K562 (cell line): ENCODE results near the gene C1orf167. TPM values are rescaled to one million over a fixed set of nuclear protein-coding genes. Genes with fewer than 3 reads are reported as not detected.
A peak's percentile ranks its signal among the peaks of the same experiment; 100 is the strongest.

Experiments
- ATAC-seq: fragments of 200-7000 bp; cut with Tn5 transposase; 3 replicates; pipeline ENCODE4 v1.9.1; 2020; ENCODE audit warnings: moderate library complexity
- BruUV-seq: library from RNA; stranded (reverse); fragments of 400-500 nt; replicated peaks from 2 replicates; lab custom pipeline; 2021; lab: Mats Ljungman, UMichigan
- CTCF ChIA-PET: fragments of 300-600 bp; formaldehyde crosslinking; extraction: SDS; loops from one replicate; lab custom pipeline; 2021; ENCODE audit warnings: low intra/inter-chr PET ratio; lab: Yijun Ruan, JAX
- POLR2A ChIA-PET: fragments of 300-600, 350-650 bp; sonication (Branson Sonifier 250); formaldehyde crosslinking; extraction: SDS; loops from one replicate; lab custom pipeline; 2021; ENCODE audit warnings: antibody characterized with exemption, inconsistent platforms; lab: Yijun Ruan, JAX
- DNase-seq, 4 experiments: peaks; one replicate each; pipeline versions ENCODE4 v3.0.0 to v3.0.0-alpha.2; 2011 to 2018; ENCODE audit warnings: low spot score in 3 of 4, mixed read lengths in 3 of 4; ENCODE audit errors: extremely low read depth in 1 of 4
- FAIRE-seq: peaks from 2 replicates; lab custom pipeline; 2011; peaks lifted over from hg19 to GRCh38; lab: Jason Lieb, UNC
- H2AFZ ChIP-seq: 2 replicates; pipeline ENCODE4 v1.6.0; 2011; ENCODE audit warnings: low read depth, low read length, control low read depth, inconsistent platforms
- H3K27ac ChIP-seq: fragments of 200-600 bp; 3 replicates; pipeline ENCODE4 v1.8.0; 2011; ENCODE audit warnings: low read depth, mild to moderate bottlenecking, control low read depth, inconsistent platforms, low read length, moderate library complexity, mixed read lengths; ENCODE audit errors: extremely low read depth
- H3K27me3 ChIP-seq, 2 experiments: fragments of 300-600 bp in 1 of 2; 2 replicates in 1 of 2; 3 replicates in 1 of 2; pipeline versions ENCODE4 v1.6.0 to v1.8.0; 2011; ENCODE audit warnings: inconsistent platforms in 2 of 2, low read length in 2 of 2, mild to moderate bottlenecking in 1 of 2, mixed read lengths in 1 of 2, moderate library complexity in 1 of 2; ENCODE audit not compliant: control insufficient read depth in 2 of 2, insufficient read depth in 2 of 2
- H3K36me3 ChIP-seq: fragments of 300-600 bp; 3 replicates; pipeline ENCODE4 v1.8.0; 2011; ENCODE audit warnings: mild to moderate bottlenecking, low read length, inconsistent platforms; ENCODE audit not compliant: control insufficient read depth, insufficient read depth
- H3K4me1 ChIP-seq, 2 experiments: fragments of 200-600 bp in 1 of 2; replicated peaks in 1 of 2; 2 replicates in 1 of 2; 3 replicates in 1 of 2; pipeline versions ENCODE4 v1.5.1 to v1.8.0; 2011; ENCODE audit warnings: inconsistent platforms in 2 of 2, low read length in 2 of 2, mild to moderate bottlenecking in 1 of 2, mixed read lengths in 1 of 2, moderate library complexity in 1 of 2; ENCODE audit not compliant: control insufficient read depth in 2 of 2, insufficient read depth in 2 of 2
- H3K4me2 ChIP-seq: 2 replicates; pipeline ENCODE4 v1.6.1; 2011; ENCODE audit warnings: low read length, control low read depth, inconsistent platforms, mixed read lengths; ENCODE audit not compliant: insufficient read depth
- H3K4me3 ChIP-seq: fragments of 200-600 bp; sonication (generic), shearing (Covaris generic); 2 replicates; pipeline ENCODE4 v1.5.1; 2016; ENCODE audit warnings: control low read depth, inconsistent platforms
- H3K79me2 ChIP-seq: fragments of 200-600 bp; 3 replicates; pipeline ENCODE4 v1.8.0; 2011; ENCODE audit warnings: low read length, inconsistent platforms; ENCODE audit not compliant: control insufficient read depth, insufficient read depth
- H3K9ac ChIP-seq, 2 experiments: 2 replicates each; pipeline versions ENCODE4 v1.6.0 to v1.6.1; 2011; ENCODE audit warnings: low read depth in 2 of 2, low read length in 2 of 2, control low read depth in 1 of 2, inconsistent platforms in 1 of 2, mild to moderate bottlenecking in 1 of 2, mixed read lengths in 1 of 2; ENCODE audit not compliant: insufficient read depth in 1 of 2
- H3K9me1 ChIP-seq: one replicate; pipeline ENCODE4 v1.6.0; 2011; ENCODE audit warnings: inconsistent platforms, mild to moderate bottlenecking, low read length, moderate library complexity; ENCODE audit not compliant: control insufficient read depth, insufficient read depth
- H3K9me3 ChIP-seq: replicated peaks from 2 replicates; pipeline ENCODE4 v1.5.1; 2011; ENCODE audit warnings: low read depth, low read length, inconsistent platforms; ENCODE audit not compliant: control insufficient read depth, insufficient read depth
- H4K20me1 ChIP-seq: replicated peaks from 2 replicates; pipeline ENCODE4 v1.6.1; 2011; ENCODE audit warnings: low read length, inconsistent platforms, mixed read lengths; ENCODE audit not compliant: control insufficient read depth, insufficient read depth
- BRD4 ChIP-seq: fragments of 200-600 bp; sonication (generic); IDR thresholded peaks from 2 replicates; pipeline ENCODE4 v1.6.1; 2017; ENCODE audit warnings: inconsistent platforms
- FOXA3 ChIP-seq, 2 experiments: fragments of 450-650 bp in 1 of 2; sonication (generic) in 1 of 2; formaldehyde crosslinking; IDR thresholded peaks in 1 of 2; conservative IDR thresholded peaks in 1 of 2; 2 replicates each; pipeline versions ENCODE4 v1.4.0 to v1.8.0; 2020 to 2022; ENCODE audit warnings: mild to moderate bottlenecking in 2 of 2, missing genetic modification reagents in 1 of 2
- FOXK1 ChIP-seq: sonication (generic); formaldehyde crosslinking; IDR thresholded peaks from 2 replicates; pipeline ENCODE4 v1.8.0; 2022; ENCODE audit warnings: missing genetic modification reagents, mild to moderate bottlenecking, borderline replicate concordance
- ZNF121 ChIP-seq: sonication (generic); formaldehyde crosslinking; conservative IDR thresholded peaks from 2 replicates; pipeline ENCODE4 v1.8.0; 2022; ENCODE audit warnings: missing genetic modification reagents
- ZNF124 ChIP-seq: sonication (generic); formaldehyde crosslinking; IDR thresholded peaks from 2 replicates; pipeline ENCODE4 v1.8.1; 2022; ENCODE audit warnings: missing genetic modification reagents
- ZNF239 ChIP-seq: fragments of 250-450 bp; sonication (Bioruptor Pico); IDR thresholded peaks from 2 replicates; pipeline ENCODE4 v1.4.0; 2020; ENCODE audit warnings: mild to moderate bottlenecking
- ZNF696 ChIP-seq: fragments of 250-450 bp; sonication (Bioruptor Pico); conservative IDR thresholded peaks from 2 replicates; pipeline ENCODE4 v1.4.0; 2020; ENCODE audit warnings: mild to moderate bottlenecking, moderate library complexity
- WGBS: fragments of 100-300 bp; shearing (Covaris generic); methylation state at CpG from one replicate; pipeline ENCODE4 v1.1.6; 2016; ENCODE audit warnings: low coverage, mixed read lengths; ENCODE audit not compliant: insufficient coverage; ENCODE audit errors: missing lambda C conversion rate; 5-methylcytosine and 5-hydroxymethylcytosine counted together
- in situ Hi-C: fragments of 300-500 bp; cut with MboI; formaldehyde crosslinking; loops from 4 replicates; pipeline ENCODE4 v1.15.0; 2018; ENCODE audit warnings: inconsistent platforms, mixed read lengths
- intact Hi-C: fragments of 100-400 bp; cut with micrococcal nuclease; formaldehyde crosslinking; loops from 2 replicates; pipeline ENCODE4 v1.14.2; 2022
- polyA plus RNA-seq, 8 experiments: library from polyadenylated mRNA; depleted of rRNA in 4 of 8; stranded (reverse) in 5 of 8; unstranded in 3 of 8; fragments of >200 nt; fragmentation: Nextera tagmentation in 2 of 8; fragmentation: Illumina TruSeq in 1 of 8; extraction: Ambion mirVana in 2 of 8; extraction: Trizol in 1 of 8; gene quantifications; 2 replicates each; pipeline versions ENCODE4 v1.2.1 to v1.2.3, GENCODE V29; 2011 to 2014; ENCODE audit warnings: inconsistent platforms in 1 of 8, missing spikeins in 1 of 8
- total RNA-seq, 7 experiments: library from RNA; depleted of rRNA in 6 of 7; stranded (reverse); fragments of >200 nt in 6 of 7; fragmentation: Illumina TruSeq in 2 of 7; extraction: Trizol in 2 of 7; gene quantifications; 2 replicates each; pipeline versions ENCODE4 v1.2.1 to v1.2.3, GENCODE V29; 2011 to 2021; ENCODE audit warnings: low replicate concordance in 1 of 7
- TF ChIP-seq, protein P1 (sequence below), 2 experiments: fragments of 450-650 bp; IDR thresholded peaks; 2 replicates each; pipeline ENCODE4 v1.6.1; 2018; ENCODE audit warnings: mild to moderate bottlenecking in 2 of 2, low read depth in 1 of 2; ENCODE audit not compliant: partially characterized antibody in 2 of 2

C1orf167 gene
- total and polyA plus RNA-seq, 9 of the 15 experiments (the other 6 are each of a cell fraction or from before 2014, with no cell fraction given): 0.22 to 0.86 (median 0.31) TPM; not detected in 2

DNA sequence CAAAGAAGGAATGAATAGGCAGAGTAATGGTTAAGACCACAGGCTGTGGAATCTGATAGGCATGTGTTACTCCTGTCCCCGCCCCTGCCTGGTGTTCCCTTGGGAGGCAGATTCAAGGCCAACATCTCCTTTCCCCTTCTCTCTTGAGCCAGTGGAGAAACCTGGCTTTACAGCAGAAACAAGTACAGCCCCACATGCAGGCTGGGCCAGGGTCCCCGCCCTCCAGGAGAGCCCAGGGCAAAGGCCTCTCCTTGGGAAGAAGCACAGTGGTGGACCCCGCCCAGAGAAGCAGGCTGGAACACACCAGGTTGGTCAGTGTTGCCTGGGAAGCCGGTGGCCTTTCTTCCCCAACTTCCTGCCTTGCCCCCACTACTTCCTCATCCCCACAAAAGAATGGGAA lies 6.8 kb downstream of the C1orf167 start (continued):
- TF ChIP-seq, protein P1, sequence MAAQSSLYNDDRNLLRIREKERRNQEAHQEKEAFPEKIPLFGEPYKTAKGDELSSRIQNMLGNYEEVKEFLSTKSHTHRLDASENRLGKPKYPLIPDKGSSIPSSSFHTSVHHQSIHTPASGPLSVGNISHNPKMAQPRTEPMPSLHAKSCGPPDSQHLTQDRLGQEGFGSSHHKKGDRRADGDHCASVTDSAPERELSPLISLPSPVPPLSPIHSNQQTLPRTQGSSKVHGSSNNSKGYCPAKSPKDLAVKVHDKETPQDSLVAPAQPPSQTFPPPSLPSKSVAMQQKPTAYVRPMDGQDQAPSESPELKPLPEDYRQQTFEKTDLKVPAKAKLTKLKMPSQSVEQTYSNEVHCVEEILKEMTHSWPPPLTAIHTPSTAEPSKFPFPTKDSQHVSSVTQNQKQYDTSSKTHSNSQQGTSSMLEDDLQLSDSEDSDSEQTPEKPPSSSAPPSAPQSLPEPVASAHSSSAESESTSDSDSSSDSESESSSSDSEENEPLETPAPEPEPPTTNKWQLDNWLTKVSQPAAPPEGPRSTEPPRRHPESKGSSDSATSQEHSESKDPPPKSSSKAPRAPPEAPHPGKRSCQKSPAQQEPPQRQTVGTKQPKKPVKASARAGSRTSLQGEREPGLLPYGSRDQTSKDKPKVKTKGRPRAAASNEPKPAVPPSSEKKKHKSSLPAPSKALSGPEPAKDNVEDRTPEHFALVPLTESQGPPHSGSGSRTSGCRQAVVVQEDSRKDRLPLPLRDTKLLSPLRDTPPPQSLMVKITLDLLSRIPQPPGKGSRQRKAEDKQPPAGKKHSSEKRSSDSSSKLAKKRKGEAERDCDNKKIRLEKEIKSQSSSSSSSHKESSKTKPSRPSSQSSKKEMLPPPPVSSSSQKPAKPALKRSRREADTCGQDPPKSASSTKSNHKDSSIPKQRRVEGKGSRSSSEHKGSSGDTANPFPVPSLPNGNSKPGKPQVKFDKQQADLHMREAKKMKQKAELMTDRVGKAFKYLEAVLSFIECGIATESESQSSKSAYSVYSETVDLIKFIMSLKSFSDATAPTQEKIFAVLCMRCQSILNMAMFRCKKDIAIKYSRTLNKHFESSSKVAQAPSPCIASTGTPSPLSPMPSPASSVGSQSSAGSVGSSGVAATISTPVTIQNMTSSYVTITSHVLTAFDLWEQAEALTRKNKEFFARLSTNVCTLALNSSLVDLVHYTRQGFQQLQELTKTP (IDR thresholded peaks at IDR 0.05; ENCODE audit: low read depth in 1 of 2, partially characterized antibody in 2 of 2): no peak
- no peak for TF ChIP-seq ZNF239 (CRISPR knock-in tag)
- no peak for TF ChIP-seq BRD4

DNA sequence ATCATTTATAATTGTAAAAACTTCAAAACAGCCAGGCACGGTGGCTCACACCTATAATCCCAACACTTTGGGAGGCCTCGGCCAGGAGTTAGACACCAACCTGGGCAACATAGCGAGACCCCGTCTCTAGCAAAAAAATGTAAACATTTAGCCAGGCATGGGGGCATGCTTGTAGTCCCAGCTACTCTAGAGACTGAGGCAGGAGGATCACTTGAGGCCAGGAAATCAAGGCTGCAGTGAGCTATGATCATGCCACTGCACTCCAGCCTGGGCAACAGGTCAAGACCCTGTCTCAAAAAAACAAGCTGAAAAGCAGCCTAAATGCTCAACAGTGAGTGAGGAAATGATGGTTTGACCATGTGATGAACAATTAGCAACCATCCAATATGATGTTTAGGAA lies 7.3 kb downstream of the C1orf167 start:
- 68% methylated on average over 4 of the region's 4 CpGs for WGBS
- no peaks in the 10 kb centered on the region for H3K27me3 ChIP-seq
- H2AFZ ChIP-seq: no peak overlapping the region
- intact Hi-C loops (no loop called here), in situ Hi-C loops (no loop called here)
- ATAC-seq: no peak
- no peak for DNase-seq
- H3K9ac ChIP-seq: no peak overlapping the region
- H4K20me1 ChIP-seq: no peaks in the 10 kb centered on the region
- H3K36me3 ChIP-seq: no peaks in the 10 kb centered on the region
- H3K9me1 ChIP-seq: no peaks in the 10 kb centered on the region
- H3K4me2 ChIP-seq: no peak overlapping the region
- TF ChIP-seq ZNF696 (CRISPR knock-in tag): no peak
- peak; percentile 81 for TF ChIP-seq ZNF121
- no peak for TF ChIP-seq ZNF124 (CRISPR knock-in tag)
- TF ChIP-seq FOXA3 (CRISPR knock-in tag; conservative IDR thresholded peaks at IDR 0.05 in 1 of 2, IDR thresholded peaks at IDR 0.05 in 1 of 2): no peak
- no peak for TF ChIP-seq FOXK1 (CRISPR knock-in tag)
- BruUV-seq: no TSS peak
- no peak for FAIRE-seq
- no peaks in the 10 kb centered on the region for H3K9me3 ChIP-seq
- no peak overlapping the region for H3K27ac ChIP-seq
- H3K79me2 ChIP-seq: no peaks in the 10 kb centered on the region
- POLR2A ChIA-PET: interaction anchor here (0.9 to 1.5 kb wide), 3 partner anchors 19 to 287 kb away, joined by 3 to 5 read pairs (median 3); no protein-coding TSS in a partner anchor
- CTCF ChIA-PET: no interaction called here
- H3K4me3 ChIP-seq: no peak overlapping the region
- peaks cover 5 to 28% of the 10 kb centered on the region in 2 experiments; a peak in 4 of 5 replicates for H3K4me1 ChIP-seq
